ENCODE data around the gene MSI2.

The MSI2 gene

DNA sequence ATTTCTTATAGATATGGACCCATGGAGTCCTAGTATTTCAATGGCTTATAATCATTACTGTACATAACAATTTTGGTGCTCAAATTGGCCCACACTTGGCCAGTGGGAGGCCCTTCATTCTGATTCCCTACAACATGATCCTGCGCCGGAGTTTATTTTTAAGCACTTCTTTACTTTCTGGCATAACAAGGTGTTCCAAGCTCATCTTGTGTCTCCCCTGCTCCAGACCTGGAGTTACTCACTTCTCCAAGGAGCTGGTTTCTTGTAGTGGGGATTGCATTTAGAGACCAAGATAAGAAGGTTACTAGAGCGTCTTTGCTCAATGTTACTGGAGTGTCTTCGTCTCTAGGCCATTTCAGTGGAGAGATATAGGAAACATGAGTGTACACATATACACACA lies 87.9 kb downstream of the MSI2 start:
- TF ChIP-seq RAD21 (IDR thresholded peaks at IDR 0.05; ENCODE audit: low read depth): no peak
- TF ChIP-seq CEBPB (IDR thresholded peaks at IDR 0.05): no peak
- TF ChIP-seq FOXM1 (IDR thresholded peaks at IDR 0.05; ENCODE audit: borderline replicate concordance, low read depth): no peak
- no peak for TF ChIP-seq TEAD4 (IDR thresholded peaks at IDR 0.05)
- TF ChIP-seq, protein P1, sequence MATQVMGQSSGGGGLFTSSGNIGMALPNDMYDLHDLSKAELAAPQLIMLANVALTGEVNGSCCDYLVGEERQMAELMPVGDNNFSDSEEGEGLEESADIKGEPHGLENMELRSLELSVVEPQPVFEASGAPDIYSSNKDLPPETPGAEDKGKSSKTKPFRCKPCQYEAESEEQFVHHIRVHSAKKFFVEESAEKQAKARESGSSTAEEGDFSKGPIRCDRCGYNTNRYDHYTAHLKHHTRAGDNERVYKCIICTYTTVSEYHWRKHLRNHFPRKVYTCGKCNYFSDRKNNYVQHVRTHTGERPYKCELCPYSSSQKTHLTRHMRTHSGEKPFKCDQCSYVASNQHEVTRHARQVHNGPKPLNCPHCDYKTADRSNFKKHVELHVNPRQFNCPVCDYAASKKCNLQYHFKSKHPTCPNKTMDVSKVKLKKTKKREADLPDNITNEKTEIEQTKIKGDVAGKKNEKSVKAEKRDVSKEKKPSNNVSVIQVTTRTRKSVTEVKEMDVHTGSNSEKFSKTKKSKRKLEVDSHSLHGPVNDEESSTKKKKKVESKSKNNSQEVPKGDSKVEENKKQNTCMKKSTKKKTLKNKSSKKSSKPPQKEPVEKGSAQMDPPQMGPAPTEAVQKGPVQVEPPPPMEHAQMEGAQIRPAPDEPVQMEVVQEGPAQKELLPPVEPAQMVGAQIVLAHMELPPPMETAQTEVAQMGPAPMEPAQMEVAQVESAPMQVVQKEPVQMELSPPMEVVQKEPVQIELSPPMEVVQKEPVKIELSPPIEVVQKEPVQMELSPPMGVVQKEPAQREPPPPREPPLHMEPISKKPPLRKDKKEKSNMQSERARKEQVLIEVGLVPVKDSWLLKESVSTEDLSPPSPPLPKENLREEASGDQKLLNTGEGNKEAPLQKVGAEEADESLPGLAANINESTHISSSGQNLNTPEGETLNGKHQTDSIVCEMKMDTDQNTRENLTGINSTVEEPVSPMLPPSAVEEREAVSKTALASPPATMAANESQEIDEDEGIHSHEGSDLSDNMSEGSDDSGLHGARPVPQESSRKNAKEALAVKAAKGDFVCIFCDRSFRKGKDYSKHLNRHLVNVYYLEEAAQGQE (IDR thresholded peaks at IDR 0.05; ENCODE audit: low read depth): no peak
- TF ChIP-seq EP300 (IDR thresholded peaks at IDR 0.05; ENCODE audit: borderline replicate concordance): no peak
- TF ChIP-seq CREB1 (IDR thresholded peaks at IDR 0.05; ENCODE audit: low read depth): no peak
- no peak for TF ChIP-seq YY1 (IDR thresholded peaks at IDR 0.05; ENCODE audit: low read depth)
- no peak for TF ChIP-seq TAF1 (IDR thresholded peaks at IDR 0.05; ENCODE audit: low read depth)

DNA sequence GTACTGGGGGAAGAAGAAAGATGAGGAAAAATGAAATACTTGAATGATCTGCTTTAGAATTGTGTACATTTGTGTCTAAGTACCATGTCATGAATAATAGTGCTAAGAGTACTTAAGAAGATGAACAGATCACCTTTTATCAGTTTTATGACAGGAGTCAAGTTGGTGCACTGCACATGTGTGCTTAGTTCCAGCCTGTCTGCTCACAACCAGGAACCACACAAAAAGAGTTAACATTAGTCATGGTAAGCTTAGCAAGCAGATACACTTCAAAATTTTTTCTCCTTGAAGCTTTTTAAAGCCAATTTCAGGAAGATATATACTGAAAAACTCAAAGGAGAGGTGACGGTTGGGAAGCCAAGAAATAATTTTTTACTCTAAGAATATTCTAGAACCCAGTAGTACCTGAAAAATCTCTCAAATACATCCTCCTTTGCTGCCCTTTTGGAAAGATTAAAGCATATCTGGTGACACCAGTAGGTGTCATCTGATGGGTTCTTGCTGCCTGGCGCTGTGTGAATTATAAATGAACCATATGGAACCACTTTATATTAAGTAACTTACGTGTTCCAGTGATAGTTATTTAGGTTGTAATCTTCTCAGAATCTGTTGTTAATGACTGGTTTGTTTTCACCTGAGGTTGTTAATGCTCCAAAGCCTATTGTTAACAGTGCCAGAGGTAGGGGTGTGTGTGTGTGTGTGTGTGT lies 93.4 kb downstream of the MSI2 start:
- no peak for TF ChIP-seq EP300 (IDR thresholded peaks at IDR 0.05; ENCODE audit: borderline replicate concordance)
- no peak for TF ChIP-seq TCF12 (IDR thresholded peaks at IDR 0.05; ENCODE audit: low read depth)
- TF ChIP-seq ZBTB7A (IDR thresholded peaks at IDR 0.05; ENCODE audit: low read depth): no peak
- no peak for TF ChIP-seq RAD21 (IDR thresholded peaks at IDR 0.05; ENCODE audit: low read depth)
- TF ChIP-seq NFIC (IDR thresholded peaks at IDR 0.05): no peak
- TF ChIP-seq TEAD4 (IDR thresholded peaks at IDR 0.05): no peak
- no peak for TF ChIP-seq EGR1 (IDR thresholded peaks at IDR 0.05)
- TF ChIP-seq, protein P2, sequence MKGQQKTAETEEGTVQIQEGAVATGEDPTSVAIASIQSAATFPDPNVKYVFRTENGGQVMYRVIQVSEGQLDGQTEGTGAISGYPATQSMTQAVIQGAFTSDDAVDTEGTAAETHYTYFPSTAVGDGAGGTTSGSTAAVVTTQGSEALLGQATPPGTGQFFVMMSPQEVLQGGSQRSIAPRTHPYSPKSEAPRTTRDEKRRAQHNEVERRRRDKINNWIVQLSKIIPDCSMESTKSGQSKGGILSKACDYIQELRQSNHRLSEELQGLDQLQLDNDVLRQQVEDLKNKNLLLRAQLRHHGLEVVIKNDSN (IDR thresholded peaks at IDR 0.05): no peak
- TF ChIP-seq, protein P1 (IDR thresholded peaks at IDR 0.05; ENCODE audit: low read depth): no peak
- no peak for TF ChIP-seq FOXM1 (IDR thresholded peaks at IDR 0.05; ENCODE audit: borderline replicate concordance, low read depth)
- no peak for TF ChIP-seq MAX (IDR thresholded peaks at IDR 0.05)
- no peak for TF ChIP-seq CEBPB (IDR thresholded peaks at IDR 0.05)
- TF ChIP-seq YY1 (IDR thresholded peaks at IDR 0.05; ENCODE audit: low read depth): no peak
- TF ChIP-seq TAF1 (IDR thresholded peaks at IDR 0.05; ENCODE audit: low read depth): no peak
- TF ChIP-seq CREB1 (IDR thresholded peaks at IDR 0.05; ENCODE audit: low read depth): no peak

DNA sequence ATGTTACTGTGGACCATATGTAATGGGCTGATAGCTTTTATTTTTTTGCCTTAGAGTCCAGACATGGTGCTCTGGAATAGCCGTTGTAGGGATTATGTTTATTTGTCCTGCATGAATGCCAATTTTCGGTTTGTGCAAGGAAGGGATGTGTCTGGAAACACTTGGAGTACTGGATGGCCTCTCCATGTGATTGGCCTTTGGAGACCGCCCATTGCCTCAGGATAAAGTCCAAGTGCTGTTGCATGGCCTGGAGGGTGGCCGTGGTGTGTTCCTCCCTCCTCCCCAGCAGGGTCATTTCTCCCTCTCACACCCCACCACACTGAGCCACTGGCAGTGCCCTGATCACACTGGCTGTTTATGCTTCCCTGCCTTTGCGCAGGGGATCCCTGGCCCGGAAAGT lies 93.9 kb downstream of the MSI2 start:
- TF ChIP-seq ZBTB7A (IDR thresholded peaks at IDR 0.05; ENCODE audit: low read depth) (no peak), EGR1 (IDR thresholded peaks at IDR 0.05) (no peak), RAD21 (IDR thresholded peaks at IDR 0.05; ENCODE audit: low read depth) (no peak), TCF12 (IDR thresholded peaks at IDR 0.05; ENCODE audit: low read depth) (no peak), TAF1 (IDR thresholded peaks at IDR 0.05; ENCODE audit: low read depth) (no peak), EP300 (IDR thresholded peaks at IDR 0.05; ENCODE audit: borderline replicate concordance) (no peak), FOXM1 (IDR thresholded peaks at IDR 0.05; ENCODE audit: borderline replicate concordance, low read depth) (no peak), CREB1 (IDR thresholded peaks at IDR 0.05; ENCODE audit: low read depth) (no peak), TEAD4 (IDR thresholded peaks at IDR 0.05) (no peak), CEBPB (IDR thresholded peaks at IDR 0.05) (no peak), YY1 (IDR thresholded peaks at IDR 0.05; ENCODE audit: low read depth) (no peak), MAX (IDR thresholded peaks at IDR 0.05) (no peak), NFIC (IDR thresholded peaks at IDR 0.05) (no peak)
- TF ChIP-seq, protein P1 (IDR thresholded peaks at IDR 0.05; ENCODE audit: low read depth): no peak
- TF ChIP-seq, protein P2 (IDR thresholded peaks at IDR 0.05): no peak

DNA sequence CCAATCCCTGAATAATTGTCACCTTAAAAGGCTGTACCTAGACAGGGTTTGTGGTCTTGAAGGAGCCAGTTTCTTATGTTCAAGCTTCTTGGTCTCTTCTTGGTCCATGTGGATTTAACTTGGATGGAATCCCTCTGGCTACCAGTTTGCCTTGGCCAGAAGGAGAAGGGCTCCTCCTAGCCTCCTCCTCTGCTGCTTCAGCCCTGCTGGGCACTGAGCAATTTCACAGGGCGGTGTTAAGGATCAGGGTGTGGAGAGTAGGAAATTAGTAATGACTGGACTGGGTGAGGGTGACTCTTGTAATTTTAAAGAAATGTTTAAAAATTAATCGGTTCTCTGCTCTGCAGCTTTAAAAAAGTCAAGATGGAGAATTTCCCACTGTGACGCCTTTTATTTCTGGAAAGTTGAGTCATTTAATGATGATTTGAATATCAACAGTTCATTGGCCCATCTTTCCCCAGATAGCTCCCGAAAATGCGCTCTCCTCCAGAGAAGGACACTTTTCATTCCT lies 96.4 kb downstream of the MSI2 start:
- TF ChIP-seq YY1 (IDR thresholded peaks at IDR 0.05; ENCODE audit: low read depth) (no peak), CEBPB (IDR thresholded peaks at IDR 0.05) (no peak), NFIC (IDR thresholded peaks at IDR 0.05) (no peak), TCF12 (IDR thresholded peaks at IDR 0.05; ENCODE audit: low read depth) (no peak), EP300 (IDR thresholded peaks at IDR 0.05; ENCODE audit: borderline replicate concordance) (no peak), TEAD4 (IDR thresholded peaks at IDR 0.05) (no peak), FOXM1 (IDR thresholded peaks at IDR 0.05; ENCODE audit: borderline replicate concordance, low read depth) (no peak)
- TF ChIP-seq, protein P1 (IDR thresholded peaks at IDR 0.05; ENCODE audit: low read depth): no peak

Measured in Ishikawa (cell line).